NOMO-1 treated with dmso at 0.1 percent for 144 hours (cell line): Measurements from ENCODE around the gene IL5.
A peak's percentile ranks its signal among the peaks of the same experiment; 100 is the strongest.

Experiments used
- DNase-seq: peaks from one replicate; lab custom pipeline; 2025; ENCODE audit not compliant: unreplicated experiment; lab: John Stamatoyannopoulos, UW

The IL5 gene

GRCh38 chr5:132499440-132500243 lies 43.7 kb downstream of the IL5 start:
- no peak for DNase-seq

GRCh38 chr5:132498686-132499271 lies 44.5 kb downstream of the IL5 start:
- DNase-seq = no peak

- DNase-seq = no peak
Observed at GRCh38 chr5:132498152-132498551, 45.2 kb downstream of the IL5 start.

GRCh38 chr5:132497488-132497997 lies 45.8 kb downstream of the IL5 start:
- no peak for DNase-seq

GRCh38 chr5:132496631-132497487 lies 46.5 kb downstream of the IL5 start:
- DNase-seq = peak; percentile 86

GRCh38 chr5:132496191-132496630 lies 47.1 kb downstream of the IL5 start:
- DNase-seq = peak; percentile 97

GRCh38 chr5:132495667-132496190 lies 47.6 kb downstream of the IL5 start:
- peak; percentile 78 for DNase-seq

- DNase-seq = no peak
Observed at GRCh38 chr5:132493821-132494220, 49.5 kb downstream of the IL5 start.

GRCh38 chr5:132493241-132493640 lies 50.1 kb downstream of the IL5 start:
- DNase-seq = no peak

- no peak for DNase-seq
Observed at GRCh38 chr5:132492386-132493125, 50.8 kb downstream of the IL5 start.
